DND-41 (cell line): ENCODE measurements around the gene NEMP2.

ENCODE experiments used
- EZH2 ChIP-seq: IDR thresholded peaks from 3 replicates; pipeline ENCODE4 v1.6.1; 2012; ENCODE audit warnings: borderline replicate concordance, low read depth, mild to moderate bottlenecking, moderate library complexity, low read length, inconsistent platforms; ENCODE audit not compliant: severe bottlenecking
- TF ChIP-seq, protein P1 (sequence below): IDR thresholded peaks from 2 replicates; pipeline ENCODE4 v1.5.1; 2012; ENCODE audit warnings: borderline replicate concordance, low read length, moderate library complexity, mild to moderate bottlenecking; ENCODE audit not compliant: poor library complexity, severe bottlenecking; ENCODE audit errors: extremely low read depth

DNA sequence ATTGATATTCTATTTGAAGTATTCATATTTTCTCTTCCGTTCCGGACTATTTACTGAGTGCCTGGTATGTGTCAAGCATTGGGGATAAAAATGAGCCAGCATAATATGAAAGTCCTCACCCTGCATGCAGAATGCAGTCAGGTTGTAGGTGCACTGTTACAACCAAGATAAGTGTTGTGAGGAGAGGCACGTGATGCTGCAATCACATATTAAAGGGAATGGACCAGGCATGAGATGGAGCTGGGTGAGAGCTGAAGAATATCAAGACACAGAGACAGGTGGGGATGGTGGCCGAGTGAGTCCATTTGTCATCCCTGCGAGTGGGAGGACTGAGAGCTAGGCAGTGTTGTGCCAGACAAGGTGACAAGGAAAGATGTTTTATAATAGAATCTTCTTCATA lies 74.0 kb downstream of the NEMP2 start:
- TF ChIP-seq, protein P1, sequence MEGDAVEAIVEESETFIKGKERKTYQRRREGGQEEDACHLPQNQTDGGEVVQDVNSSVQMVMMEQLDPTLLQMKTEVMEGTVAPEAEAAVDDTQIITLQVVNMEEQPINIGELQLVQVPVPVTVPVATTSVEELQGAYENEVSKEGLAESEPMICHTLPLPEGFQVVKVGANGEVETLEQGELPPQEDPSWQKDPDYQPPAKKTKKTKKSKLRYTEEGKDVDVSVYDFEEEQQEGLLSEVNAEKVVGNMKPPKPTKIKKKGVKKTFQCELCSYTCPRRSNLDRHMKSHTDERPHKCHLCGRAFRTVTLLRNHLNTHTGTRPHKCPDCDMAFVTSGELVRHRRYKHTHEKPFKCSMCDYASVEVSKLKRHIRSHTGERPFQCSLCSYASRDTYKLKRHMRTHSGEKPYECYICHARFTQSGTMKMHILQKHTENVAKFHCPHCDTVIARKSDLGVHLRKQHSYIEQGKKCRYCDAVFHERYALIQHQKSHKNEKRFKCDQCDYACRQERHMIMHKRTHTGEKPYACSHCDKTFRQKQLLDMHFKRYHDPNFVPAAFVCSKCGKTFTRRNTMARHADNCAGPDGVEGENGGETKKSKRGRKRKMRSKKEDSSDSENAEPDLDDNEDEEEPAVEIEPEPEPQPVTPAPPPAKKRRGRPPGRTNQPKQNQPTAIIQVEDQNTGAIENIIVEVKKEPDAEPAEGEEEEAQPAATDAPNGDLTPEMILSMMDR, result no peak
- TF ChIP-seq EZH2, result no peak
